Raji (cell line): ENCODE results near the gene NDUFAB1.

Experiments
- POLR2A ChIP-seq: IDR thresholded peaks from 2 replicates; pipeline ENCODE4 v1.6.1; 2011; ENCODE audit warnings: low read depth, low read length, control low read depth; ENCODE audit not compliant: insufficient read depth

Gene NDUFAB1

DNA sequence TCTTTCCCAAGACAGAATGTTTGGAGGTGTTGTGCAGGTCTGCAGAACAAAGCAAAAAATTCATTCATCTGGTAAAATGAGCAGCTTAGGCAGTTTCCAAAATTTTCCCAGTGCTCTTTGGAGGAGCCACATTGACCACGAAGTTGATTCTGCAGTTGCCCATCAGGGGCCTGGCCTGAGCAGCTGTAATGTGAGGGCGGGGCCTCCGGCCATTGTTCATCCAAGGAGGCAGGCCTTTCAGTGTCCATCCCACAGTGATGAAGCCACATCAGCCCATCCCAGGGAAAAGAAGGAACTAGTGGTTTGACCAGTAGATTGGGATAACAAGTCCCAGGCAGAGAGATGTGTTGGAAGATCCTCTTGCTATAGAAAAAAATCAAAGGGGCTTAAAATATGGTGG lies 28.5 kb downstream of the NDUFAB1 start:
- TF ChIP-seq POLR2A, result no peak

- TF ChIP-seq POLR2A, result no peak
Measured at GRCh38 chr16:23566724-23567123, 29.4 kb downstream of the NDUFAB1 start.

- TF ChIP-seq POLR2A, result no peak
Measured at GRCh38 chr16:23564575-23565363, 31.3 kb downstream of the NDUFAB1 start.

DNA sequence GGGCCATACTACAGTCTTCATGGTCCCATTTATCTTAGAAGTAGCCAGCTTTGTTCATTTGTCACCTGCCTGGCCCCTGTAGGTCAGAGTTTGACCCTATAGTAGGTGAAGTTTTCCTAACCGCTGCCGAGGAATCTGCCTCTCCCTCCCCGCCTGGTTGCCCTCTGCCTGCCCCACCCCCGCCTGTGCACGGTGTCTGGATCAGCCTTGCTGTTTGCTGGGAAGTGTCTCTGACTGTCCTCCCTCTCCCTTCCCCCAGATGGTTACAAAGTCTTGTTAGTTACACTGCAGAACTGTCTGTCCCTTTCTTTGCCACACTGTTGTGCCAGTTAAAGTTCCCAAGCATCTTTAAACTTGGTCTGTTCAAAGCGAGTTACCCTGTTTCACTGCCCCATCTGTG lies 32.9 kb downstream of the NDUFAB1 start:
- TF ChIP-seq POLR2A, result no peak

GRCh38 chr16:23562505-23562904 lies 33.6 kb downstream of the NDUFAB1 start:
- TF ChIP-seq POLR2A, result no peak

DNA sequence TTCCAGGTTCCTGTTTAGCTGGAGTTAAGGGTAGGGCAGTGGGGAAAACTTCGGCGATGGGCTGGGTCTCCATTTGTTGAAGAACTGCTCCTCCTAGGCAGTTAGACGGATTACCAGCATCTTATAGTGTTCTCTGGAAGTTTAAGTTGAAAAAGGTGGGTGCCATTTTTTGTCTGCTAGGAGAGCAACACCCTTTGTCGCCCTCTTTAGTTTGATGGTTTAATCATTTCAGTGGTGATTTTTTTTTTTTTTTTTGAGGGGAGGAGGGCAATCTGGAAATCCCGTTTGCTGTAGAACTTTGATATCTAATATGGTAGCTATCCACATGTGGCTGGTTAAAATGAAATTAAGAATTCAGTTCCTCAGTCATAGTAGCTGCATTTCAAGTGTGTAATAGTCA lies 34.5 kb downstream of the NDUFAB1 start:
- no peak for TF ChIP-seq POLR2A

DNA sequence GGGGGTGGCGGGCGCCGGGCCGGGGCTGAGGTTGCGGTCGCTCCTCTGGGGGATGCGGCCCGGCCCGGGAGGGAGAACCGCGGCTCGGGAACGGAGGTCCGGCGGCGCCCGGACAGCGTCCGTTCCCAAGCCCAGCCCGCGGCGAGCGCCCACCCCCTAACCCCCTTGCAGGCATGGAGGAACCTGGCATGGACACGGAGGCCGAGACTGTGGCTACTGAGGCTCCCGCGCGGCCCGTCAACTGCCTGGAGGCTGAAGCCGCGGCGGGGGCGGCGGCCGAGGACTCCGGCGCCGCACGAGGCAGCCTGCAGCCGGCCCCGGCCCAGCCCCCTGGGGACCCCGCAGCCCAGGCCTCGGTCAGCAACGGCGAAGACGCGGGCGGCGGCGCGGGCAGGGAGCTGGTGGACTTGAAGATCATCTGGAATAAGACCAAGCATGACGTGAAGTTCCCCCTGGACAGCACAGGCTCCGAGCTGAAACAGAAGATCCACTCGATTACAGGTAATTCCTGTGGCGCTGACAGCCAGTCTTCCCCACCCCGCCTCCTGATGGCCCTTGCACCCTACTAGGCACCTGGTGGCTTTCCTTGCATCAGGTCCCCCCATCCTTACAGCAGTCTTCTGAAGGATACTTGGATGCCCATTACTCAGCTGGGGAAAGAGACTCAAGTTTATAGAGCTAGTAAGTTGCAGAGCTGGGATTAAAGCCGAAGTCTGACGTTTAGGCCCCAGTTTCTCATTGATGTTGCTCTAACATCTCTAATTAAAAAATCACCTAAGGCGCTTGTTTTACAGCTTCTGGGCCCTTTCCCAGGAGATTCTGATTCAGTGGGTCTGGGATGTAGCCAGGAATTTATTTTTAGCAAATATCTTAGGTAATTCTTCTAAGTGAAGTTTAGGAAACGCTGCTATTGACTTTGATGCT lies 38.1 kb downstream of the NDUFAB1 start:
- no peak for TF ChIP-seq POLR2A

- TF ChIP-seq POLR2A, result peak; percentile 77
Measured at GRCh38 chr16:23556881-23557778, 39.0 kb downstream of the NDUFAB1 start, which contains the start of the genes EARS2 and UBFD1. Gene EARS2, minus strand, starts transcription at chr16:23557350. Its CDS starts 7 bp downstream, at chr16:23557343. Gene UBFD1, plus strand, starts transcription at chr16:23557727. Its CDS starts 16 bp downstream, at chr16:23557743.

DNA sequence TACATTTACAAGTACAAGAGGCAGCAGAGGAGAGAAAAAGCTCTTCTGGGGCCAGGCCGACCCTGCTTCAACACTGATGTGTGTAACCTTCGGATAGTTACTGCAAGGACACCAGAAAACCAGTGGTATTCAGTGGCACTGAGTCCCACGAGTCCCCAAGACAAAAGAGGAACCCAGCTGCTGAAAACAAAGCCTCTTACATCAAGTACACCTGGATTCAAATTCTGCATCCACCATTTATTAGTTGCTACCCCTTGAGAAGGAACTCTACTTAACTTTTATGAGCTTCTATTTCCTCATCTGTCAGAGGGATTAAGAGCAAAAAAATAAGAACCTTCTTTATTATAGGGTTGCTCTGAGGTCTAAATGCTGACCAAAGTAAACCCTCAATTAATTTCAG lies 41.6 kb downstream of the NDUFAB1 start:
- TF ChIP-seq POLR2A, result no peak

- TF ChIP-seq POLR2A, result no peak
Measured at GRCh38 chr16:23552161-23552560, 44.0 kb downstream of the NDUFAB1 start.

- no peak for TF ChIP-seq POLR2A
Measured at GRCh38 chr16:23549938-23550337, 46.2 kb downstream of the NDUFAB1 start.

DNA sequence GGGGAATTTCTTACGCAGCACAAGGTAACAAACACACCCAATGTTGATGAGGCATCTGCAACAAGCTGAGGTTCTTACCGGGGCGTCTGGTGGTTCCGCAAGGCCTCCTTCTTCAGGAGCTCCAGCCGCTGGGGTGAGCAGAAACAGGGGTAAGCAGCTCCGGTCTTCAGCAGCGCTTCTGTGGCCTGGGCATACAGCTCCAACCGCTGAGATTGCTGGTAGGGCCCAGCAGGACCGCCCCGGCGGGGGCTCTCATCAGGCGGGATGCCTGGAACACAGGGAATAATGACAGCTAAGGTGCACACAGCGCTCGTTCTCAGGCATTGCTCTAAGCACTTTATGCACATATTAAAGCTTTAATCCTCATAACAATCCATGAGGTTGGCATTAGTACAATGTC lies 51.7 kb downstream of the NDUFAB1 start:
- TF ChIP-seq POLR2A, result no peak

- no peak for TF ChIP-seq POLR2A
Measured at GRCh38 chr16:23539984-23540816, 55.9 kb downstream of the NDUFAB1 start.

DNA sequence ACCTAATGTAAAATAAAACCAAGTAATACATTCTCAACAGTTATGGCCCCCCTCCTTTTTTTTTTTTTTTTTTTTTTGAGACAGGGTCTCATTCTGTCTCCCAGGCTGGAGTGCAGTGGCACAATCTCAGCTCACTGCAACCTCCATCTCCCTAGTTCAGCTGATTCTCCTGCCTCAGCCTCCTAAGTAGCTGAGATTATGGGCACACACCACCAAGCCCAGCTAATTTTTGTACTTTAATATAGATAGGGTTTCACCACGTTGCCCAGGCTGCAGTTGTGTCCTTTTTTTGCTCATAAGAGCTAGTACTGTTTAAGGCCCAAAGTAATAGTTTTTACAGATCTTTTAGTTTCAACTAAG lies 57.2 kb downstream of the NDUFAB1 start:
- no peak for TF ChIP-seq POLR2A
